T-helper 22 cell (primary cell): ENCODE measurements around the gene PRSS53.
"Not testable (repeated sequence)": the region's sequence is repeated elsewhere in the genome, so short reads cannot be mapped to it uniquely, and the experiment has no call there.

Source experiments
- DNase-seq: peaks from one replicate; pipeline ENCODE4 v3.0.0-alpha.2; 2020; ENCODE audit warnings: low read depth

Gene PRSS53

DNA sequence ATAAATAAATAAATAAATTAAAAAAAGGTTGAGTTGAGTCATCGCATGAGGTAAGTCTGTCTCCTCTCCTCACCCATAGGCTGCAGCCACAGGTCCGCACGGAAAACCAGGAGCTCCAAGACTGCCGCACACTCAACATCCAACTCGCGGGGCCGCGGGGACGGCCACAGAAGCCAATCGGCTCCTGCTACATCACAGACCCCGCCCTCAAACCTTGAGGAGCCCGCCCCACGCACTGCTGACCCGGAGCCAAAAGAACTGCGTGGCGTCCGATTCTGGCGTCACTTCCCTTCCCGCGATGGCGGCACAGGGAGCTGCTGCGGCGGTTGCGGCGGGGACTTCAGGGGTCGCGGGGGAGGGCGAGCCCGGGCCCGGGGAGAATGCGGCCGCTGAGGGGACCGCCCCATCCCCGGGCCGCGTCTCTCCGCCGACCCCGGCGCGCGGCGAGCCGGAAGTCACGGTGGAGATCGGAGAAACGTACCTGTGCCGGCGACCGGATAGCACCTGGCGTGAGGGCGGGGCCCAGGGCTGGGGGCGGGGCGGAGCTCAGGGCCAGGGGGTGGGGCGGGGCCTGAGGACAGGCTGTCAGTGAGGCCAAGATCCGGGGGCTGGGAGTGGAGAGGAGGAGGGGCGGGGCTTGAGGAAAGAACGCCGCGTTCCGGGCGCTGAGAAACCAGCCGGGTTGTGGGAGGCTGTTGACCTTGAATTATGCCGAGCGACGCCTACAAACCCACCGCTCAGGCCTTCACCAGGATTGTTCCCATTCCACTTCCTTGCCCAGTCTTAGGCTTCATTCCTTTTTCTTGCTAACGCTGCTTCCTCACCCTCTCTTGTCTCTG lies 28.9 kb upstream of the PRSS53 start, which contains the start of gene KAT8:
TSS of gene KAT8 (plus strand) at position 281 of the 839 bp plus-strand sequence. CDS start at position 299, 18 bp downstream.
- peak; percentile 96 for DNase-seq

DNA sequence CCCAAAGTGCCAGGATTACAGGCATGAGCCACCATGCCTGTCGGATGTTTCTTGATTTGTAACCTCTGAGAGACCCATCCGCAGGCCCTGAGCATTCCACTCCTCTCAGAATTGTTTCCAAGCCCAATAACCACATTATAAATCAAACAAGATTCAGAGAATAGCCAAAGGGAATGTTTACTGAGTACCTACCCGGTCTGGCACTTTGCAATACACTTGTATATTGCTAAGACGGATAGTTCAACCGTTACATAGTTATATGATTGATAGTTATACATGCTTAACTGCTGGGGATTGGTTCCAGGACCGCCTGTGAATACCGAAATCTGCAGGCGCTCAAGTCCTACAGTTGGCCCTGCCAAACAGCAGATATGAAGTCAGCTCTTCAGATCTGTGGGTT lies 25.7 kb upstream of the PRSS53 start:
- DNase-seq = no peak

DNA sequence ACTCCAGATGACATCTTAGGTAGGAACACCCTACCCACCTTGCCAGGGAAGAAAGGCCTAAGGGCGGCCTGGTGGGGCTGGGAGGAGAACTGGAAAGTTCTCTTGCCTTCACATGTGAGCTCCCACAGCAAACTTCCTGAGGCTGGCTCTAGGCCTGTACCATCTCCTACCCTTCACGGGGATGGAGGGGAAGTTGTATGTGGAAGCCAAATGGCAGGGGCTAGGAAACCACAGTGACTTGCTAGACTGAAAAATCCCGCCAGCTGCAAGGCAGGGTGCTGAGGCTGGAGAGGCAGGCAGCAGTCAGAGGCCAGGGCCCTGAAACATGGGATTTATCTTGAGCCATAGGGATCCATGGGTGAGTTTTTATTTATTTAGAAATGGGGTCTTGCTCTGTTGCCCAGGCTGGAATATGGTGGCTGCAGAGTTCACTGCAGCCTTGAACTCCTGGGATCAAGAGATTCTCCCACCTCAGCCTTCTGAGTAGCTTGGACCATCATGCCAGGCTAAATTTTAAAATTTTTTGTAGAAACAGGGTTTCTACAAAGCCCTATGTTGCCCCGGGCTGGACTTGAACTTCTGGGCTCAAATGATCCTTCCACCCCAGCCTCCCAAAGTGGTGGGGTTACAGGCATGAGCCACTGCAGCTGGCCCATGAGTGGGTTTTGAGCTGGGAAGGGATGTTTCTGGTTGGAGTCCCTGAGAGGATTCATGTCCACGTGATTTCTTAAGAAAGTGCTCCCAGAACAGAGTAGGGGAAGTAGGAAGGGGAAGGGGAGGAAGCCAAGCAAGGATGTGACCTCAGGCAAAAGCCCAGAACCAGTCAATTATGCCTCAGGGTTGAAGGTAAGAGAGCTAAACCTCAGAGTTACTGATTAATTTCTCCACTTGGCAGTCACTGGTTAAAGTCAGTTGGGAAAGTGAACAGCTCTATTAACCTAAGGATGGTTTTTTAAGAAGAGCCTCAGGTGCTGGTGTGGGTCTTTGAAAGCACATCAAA lies 24.7 kb upstream of the PRSS53 start:
- no peak for DNase-seq

DNA sequence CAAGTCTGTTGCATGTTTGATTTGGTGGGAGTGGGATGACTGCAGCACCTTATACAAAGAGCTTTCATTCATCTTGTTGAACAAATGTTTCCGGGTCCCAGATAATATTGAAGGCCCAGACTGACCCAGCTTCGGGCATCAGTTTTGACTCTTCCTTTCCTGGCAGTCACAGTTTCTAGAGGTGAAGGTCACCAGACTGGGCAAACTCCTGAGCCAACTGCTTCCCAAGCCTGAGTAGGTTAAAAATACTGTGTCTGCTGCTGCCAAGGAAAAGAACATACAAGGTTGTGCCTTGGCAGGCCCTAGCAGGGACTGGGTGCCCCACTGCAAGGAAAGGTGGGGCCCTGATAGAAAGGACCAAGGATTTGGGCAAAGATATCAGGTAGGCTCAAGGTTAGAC lies 24.0 kb upstream of the PRSS53 start:
- no peak for DNase-seq

DNA sequence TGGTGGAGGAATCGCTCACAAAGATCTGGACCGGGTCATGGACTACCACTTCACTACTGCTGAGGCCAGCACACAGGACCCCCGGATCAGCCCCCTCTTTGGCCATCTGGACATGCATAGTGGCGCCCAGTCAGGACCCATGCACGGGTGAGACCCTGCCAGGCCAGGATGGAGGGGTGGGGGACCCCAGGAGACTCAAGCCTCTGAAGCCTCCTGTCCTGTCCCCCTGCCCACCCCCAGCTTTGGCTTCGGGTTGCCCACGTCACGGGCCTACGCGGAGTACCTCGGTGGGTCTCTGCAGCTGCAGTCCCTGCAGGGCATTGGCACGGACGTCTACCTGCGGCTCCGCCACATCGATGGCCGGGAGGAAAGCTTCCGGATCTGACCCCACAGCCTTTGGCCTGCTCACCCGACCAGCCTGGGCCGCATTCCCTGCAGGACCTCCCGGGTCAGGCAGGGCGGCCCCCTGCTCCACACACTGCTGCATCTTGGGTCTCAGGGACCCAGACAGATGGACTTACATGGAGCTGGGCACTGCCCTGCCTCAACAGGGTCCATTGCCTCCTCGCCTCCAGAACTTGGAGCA lies 23.2 kb upstream of the PRSS53 start:
- DNase-seq = no peak

DNA sequence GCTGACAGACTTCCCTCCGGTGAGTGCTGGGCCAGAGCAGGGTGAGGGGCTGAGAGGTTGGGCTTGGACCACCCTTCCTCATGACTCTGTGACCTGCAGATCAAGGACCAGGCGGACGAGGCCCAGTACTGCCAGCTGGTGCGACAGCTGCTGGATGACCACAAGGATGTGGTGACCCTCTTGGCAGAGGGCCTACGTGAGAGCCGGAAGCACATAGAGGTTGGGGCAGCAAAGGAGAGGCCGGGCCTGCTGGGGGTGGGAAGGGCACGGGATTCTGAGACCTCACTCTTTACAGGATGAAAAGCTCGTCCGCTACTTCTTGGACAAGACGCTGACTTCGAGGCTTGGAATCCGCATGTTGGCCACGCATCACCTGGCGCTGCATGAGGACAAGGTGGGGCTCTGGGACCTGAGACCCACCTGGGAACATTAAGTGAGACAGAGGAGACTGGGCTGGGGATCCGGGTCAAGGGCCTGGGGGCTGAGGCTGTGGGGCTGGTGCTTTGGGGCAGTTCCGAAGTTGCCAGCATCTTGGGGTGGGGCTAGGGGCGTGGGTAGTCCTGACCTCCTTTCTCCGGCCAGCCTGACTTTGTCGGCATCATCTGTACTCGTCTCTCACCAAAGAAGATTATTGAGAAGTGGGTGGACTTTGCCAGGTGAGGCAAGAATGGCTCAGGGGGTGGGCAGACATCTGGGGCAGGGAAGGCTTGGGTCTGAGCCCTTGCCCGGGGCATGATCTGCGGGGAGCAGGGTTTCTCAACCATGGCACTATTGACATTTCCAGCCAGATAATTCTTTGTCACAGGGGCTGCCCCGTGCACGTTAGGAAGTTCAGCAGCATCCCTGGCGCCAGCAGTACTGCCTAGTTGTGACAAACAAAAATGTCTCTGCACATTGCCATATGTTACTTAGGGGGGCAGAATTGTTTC lies 21.6 kb upstream of the PRSS53 start:
- no peak for DNase-seq

DNA sequence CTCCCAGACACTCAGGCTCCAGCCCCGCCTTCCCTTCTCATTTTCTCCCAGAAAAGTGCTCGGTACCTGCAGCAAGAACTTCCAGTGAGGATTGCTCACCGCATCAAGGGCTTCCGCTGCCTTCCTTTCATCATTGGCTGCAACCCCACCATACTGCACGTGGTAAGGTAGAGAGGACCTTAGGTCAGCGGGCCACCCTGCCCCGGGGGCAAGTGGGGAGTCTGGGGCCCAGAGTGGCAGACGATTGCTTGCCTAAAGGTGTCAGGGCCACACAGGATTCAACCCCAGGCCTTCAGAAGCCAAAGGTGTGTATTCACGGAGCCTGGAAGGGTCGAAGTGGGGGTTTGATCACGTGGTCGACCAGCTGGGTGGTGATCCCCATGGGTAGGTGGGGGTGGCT lies 20.9 kb upstream of the PRSS53 start:
- DNase-seq = no peak

DNA sequence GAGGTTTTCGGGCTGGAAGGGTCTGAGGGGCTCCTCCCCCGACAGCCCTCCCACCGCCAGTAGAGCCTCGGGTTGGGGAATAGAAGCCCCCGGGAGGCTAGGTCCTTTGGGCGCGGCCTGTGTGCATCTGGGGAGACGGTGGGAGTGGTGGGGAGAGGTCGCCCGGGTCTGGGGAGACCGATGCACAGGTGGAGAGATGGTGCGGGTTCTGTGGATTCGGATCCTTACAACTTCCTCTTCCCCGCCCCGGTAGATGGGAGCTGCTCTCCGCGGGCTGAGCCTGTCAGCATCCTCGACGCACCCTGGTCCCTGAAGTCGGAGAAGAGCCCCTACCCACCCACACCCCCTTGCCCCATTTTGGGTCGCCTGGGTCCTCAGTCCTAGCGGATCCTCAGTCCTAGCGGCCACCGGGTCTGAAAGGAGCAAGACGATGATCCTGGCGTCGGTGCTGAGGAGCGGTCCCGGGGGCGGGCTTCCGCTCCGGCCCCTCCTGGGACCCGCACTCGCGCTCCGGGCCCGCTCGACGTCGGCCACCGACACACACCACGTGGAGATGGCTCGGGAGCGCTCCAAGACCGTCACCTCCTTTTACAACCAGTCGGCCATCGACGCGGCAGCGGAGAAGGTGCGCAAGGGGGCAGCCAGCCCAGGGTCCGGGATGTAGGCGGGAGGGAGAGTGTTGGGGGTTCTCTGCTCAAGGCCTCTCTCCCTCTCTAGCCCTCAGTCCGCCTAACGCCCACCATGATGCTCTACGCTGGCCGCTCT lies 20.2 kb upstream of the PRSS53 start:
- no peak for DNase-seq

DNA sequence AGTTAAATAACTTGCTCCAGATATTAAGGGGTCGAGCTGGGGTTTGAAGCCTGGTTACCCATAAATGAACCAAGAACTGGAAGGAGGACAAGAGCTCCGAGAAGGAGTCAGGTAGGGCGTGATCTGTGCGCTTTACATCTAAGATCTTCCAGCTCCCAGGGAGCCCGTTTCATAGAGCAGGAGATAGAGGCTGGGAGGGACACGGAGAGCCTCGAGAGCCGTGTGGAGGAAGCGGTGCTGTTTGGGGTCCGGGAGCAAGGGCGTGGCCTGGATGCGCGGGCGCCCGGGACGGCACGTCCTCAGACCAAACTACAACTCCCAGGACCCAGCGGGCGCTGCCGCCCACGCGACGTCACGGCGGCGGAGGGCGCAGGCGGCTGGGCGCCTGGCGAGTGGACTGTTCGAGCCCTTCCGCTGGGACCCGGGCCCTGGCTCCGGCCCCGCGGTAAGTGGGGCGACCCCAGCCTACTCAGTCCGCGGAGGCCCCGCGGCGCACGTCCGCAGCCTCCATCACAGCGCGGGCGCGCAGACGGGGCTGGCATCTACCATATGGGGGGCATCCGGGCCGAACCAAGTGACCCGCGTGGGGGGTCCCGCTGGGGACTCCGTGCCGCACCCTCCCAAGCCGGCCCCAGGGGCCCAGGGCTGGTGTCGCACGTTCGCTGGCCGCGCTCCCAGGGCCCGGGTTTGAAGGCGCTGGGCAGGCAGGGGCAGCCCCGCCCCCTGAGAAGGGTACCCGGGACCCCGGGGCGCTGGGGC lies 19.5 kb upstream of the PRSS53 start, which contains the start of gene BCKDK:
TSS of gene BCKDK (plus strand) at position 352 of the 759 bp plus-strand sequence. CDS start 838 bp downstream, outside the sequence.
- DNase-seq = peak; percentile 41

DNA sequence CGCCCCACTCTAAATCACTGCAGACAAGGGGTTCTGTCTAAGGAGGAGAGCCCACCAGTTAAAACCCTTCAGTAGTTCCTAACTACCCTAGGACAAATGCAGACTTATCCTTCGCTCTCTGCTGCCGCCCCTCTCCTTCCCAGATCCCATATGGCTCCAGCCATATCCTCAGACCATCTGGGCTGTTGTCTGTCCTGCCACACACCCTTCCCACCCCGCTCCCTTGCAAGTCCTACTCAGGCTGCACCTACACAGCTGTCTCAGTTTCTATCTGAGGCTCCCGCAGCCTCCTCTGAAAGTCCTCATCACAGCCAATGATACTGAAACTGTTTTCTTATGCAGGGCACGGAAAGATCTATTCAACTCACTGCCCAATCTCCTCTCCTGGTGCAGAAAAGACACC lies 18.7 kb upstream of the PRSS53 start:
- no peak for DNase-seq

DNA sequence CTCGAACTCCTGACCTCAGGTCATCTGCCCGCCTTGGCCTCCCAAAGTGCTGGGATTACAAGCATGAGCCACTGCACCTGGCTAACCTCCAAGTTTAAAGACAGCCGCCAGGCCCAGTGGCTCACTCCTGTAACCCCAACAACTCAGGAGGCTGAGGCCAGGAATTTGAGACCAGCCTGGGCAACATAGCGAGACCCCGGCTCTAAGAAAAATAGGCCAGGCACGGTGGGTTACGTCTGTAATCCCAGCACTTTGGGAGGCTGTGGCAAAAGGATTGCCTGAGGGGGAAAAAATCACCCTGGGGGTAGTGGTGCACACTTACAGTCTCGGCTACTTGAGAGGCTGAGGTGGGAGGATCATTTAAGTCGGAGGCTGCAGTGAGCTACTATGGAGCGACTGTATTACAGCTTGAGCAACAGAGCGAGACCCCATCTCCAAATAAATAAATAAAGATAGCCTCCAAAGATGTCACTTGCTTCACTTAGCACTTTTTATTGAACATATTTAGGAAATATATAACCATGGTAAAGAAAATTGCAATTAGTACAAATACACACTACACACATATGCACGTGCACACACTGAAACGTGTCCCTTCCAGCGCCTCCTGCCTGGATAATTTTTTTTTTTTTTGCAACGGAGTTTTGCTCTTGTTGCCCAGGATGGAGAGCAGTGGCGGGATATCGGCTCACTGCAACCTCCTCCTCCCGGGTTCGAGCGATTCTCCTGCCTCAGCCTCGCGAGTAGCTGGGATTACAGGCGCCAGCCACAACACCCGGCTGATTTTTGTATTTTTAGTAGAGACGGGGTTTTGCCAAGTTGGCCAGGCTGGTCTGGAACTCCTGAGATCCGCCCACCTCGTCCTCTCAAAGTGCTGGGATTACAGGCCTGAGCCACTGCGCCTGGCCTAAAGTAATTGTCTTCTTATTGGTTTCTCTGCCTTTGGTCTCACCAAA lies 18.0 kb upstream of the PRSS53 start:
- DNase-seq = no peak

DNA sequence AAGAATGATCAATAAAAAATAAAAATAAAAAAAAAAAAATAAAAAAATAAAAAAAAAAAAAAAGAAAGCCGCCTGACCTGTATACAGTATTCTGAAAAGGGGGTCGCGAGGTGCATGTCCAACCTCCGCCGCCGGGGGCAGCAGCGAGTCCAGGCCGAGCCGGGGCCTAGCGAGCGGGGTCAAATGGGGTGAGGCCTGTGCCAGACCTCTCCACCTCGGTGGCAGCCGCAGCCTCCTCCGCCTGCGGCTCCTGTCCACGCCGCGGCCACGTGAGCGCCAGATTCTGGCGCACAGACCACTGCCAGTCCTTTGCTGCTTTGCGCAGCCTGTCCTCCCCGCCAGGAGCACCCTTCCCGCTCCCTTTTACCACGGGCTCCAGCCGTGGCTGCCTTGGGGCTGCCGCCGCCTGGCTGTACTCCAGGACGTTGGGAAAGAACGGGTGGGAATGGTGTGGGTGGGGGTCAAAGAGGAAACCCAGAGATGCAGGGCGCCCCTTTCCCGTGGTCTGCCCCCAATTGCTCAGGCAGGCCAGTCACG lies 17.0 kb upstream of the PRSS53 start:
- DNase-seq = peak; percentile 48

DNA sequence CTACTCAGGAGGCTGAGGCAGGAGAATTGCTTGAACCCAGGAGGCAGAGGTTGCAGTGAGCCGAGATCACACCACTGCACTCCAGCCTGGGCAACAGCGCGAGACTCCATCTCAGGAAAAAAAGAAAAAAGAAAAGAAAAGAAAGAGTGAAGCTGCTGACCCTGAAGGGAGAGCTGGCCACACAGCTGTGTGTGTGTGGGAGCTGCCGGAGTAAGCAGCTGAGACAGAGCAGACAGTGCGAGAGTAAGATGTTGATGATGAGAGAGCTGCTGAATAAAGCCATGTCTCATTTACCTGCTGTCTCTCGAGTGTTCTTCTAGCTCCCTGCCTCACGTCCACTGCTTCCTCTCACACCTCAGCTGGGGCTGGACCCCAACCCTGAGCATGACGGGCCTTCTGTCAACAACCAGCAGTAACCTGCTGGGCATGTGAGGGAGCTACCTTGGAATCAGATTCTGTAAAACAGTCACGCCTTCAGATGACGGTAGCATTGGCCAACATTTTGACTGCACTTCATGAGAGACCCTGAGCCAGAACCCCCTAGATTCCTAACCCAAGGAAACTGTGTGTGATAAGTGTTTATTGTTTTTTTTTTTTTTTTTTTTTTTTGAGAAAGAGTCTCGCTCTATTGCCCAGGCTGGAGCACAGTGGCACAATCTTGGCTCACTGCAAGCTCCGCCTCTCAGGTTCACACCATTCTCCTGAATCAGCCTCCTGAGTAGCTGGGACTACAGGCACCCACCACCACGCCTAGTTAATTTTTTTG lies 12.3 kb upstream of the PRSS53 start:
- not testable (repeated sequence) for DNase-seq

DNA sequence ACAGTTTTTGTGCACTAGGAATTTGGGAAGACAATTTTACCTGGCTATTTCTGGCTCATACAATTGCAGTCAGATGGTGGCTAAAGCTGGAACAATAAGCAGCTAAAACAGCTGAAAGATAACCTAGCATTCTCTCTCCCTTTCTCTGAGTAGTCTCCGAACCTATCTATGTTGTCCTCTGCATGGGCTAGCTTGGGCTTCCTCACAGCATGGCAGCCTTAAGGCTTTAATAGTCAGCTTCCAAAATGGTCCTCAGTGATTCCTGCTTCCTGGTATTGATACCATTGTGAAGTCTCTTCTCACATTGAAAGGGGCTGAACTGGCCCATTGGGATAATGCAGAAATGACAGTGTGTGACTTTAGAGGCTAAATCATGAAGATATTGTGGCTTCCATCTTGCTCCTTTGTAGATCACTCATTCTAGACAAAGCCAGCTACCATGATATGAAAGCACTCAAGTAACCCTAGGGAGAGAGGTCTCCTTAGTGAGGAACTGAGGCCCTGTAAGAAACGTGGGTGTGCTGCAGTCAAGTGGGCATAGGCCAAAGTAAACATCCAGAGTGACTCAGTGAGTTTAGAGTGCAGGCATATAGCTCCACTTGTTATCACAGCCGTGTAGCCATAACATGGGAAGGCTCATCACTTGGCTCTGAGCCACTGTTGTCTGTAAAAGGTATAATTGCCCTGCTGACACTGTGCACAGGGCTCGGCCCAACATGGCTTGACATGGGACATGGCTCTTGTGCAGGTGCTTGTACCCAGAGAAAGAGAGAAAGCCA lies 11.3 kb upstream of the PRSS53 start:
- DNase-seq = no peak

DNA sequence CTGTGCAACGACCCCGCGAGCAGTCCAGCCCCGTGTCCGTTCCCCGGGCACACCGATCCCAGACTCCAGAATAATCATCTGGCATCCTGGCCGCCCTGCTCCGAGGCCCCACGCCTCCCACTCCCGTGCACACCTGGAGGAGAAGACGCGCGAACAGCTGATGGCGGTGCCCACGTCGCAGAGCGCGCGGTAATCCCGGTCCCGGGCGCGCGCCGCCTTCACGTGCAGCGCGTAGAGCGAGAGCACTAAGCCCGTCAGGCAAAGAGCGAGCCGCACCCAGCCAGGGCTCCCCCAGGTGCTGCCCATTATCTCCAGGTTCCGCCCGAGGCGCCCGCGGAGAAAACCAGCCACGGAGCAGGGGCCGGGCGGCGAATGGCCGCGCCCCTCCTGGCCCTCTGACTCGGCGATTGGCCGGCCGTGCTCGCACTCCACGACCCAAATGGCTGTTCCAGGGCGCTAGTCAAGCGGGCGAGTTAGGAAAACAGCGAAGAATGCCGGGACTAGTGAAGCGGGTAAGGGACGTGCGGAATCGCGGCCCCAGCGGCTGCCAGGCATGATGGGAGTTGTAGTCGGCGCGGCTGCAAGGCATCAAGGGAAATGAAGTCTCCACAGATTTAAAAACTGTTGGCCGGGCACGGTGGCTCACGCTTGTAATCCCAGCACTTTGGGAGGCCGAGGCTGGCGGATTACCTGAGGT lies 5.8 kb upstream of the PRSS53 start, which contains the start of gene VKORC1:
TSS of gene VKORC1 (minus strand) at position 374 of the 697 bp plus-strand sequence. CDS start at position 306, 68 bp downstream.
- DNase-seq = peak; percentile 83

DNA sequence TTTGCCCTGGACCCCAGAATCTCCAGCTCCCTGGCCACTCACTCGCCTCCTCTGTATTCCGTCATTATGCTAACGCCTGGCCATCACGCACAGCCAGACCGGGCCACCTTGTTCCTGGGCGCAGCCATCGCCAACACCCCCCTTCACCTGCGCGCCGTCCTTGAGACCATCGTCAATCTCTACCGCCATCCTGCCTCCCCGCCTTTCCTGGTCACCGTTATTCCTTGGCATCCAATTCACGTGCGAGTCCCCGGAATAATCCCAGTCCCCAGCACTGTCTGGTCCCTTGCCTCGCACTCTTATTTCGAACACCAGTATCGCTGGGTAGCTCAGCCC lies 5.3 kb upstream of the PRSS53 start:
- no peak for DNase-seq
